Activated CD4-positive, alpha-beta T cell treated with anti-CD3 and anti-CD28 coated beads for 24 hours (primary cell): ENCODE results near the gene ADK.
"Not testable (repeated sequence)": the region's sequence is repeated elsewhere in the genome, so short reads cannot be mapped to it uniquely, and the experiment has no call there.

Experiments
- DNase-seq, 2 donors: peaks; one replicate each; pipeline ENCODE4 v3.0.0-alpha.2; 2020; ENCODE audit warnings: low read depth in 2 of 2

ADK gene

GRCh38 chr10:74544106-74544505 lies 393.1 kb downstream of the ADK start:
- DNase-seq, result no peak

GRCh38 chr10:74548676-74549075 lies 397.7 kb downstream of the ADK start:
- no peak for DNase-seq

- DNase-seq, result no peak
These were observed 405.2 kb downstream of the ADK start for GRCh38 chr10:74556072-74556705.

- DNase-seq, result no peak
These were observed 406.1 kb downstream of the ADK start for GRCh38 chr10:74557098-74557497.

- no peak for DNase-seq
These were observed 407.4 kb downstream of the ADK start for GRCh38 chr10:74558403-74558802.

- DNase-seq, result no peak
These were observed 407.9 kb downstream of the ADK start for GRCh38 chr10:74558897-74559296.

GRCh38 chr10:74568896-74569295 lies 417.9 kb downstream of the ADK start:
- not testable (repeated sequence) for DNase-seq

GRCh38 chr10:74573497-74573896 lies 422.5 kb downstream of the ADK start:
- not testable (repeated sequence) for DNase-seq

GRCh38 chr10:74575191-74575720 lies 424.2 kb downstream of the ADK start:
- no peak for DNase-seq

- no peak for DNase-seq
These were observed 424.9 kb downstream of the ADK start for GRCh38 chr10:74575912-74576311.

GRCh38 chr10:74576586-74576985 lies 425.6 kb downstream of the ADK start:
- no peak for DNase-seq

GRCh38 chr10:74580438-74580837 lies 429.4 kb downstream of the ADK start:
- not testable (repeated sequence) for DNase-seq

- no peak for DNase-seq
These were observed 431.5 kb downstream of the ADK start for GRCh38 chr10:74582566-74582965.

- peak in 1 of 2 donors; percentile 24 for DNase-seq
These were observed 434.4 kb downstream of the ADK start for GRCh38 chr10:74585231-74586087.

- no peak for DNase-seq
These were observed 435.1 kb downstream of the ADK start for GRCh38 chr10:74586088-74586585.

- DNase-seq, result no peak
These were observed 436.3 kb downstream of the ADK start for GRCh38 chr10:74587109-74587854.

- peak; percentile 64 to 71 for DNase-seq
These were observed 438.2 kb downstream of the ADK start for GRCh38 chr10:74589226-74589673.

- DNase-seq, result no peak
These were observed 438.8 kb downstream of the ADK start for GRCh38 chr10:74589851-74590250.

- no peak for DNase-seq
These were observed 442.4 kb downstream of the ADK start for GRCh38 chr10:74593470-74593869.

- DNase-seq, result no peak
These were observed 445.7 kb downstream of the ADK start for GRCh38 chr10:74596713-74597112.

GRCh38 chr10:74598891-74599566 lies 448.0 kb downstream of the ADK start:
- no peak for DNase-seq
